ENCODE data around the gene SLC22A15.

GRCh38 chr1:115988953-115989352 lies 12.6 kb downstream of the SLC22A15 start:
- TF ChIP-seq SIN3A (IDR thresholded peaks at IDR 0.05; ENCODE audit: borderline replicate concordance, insufficient read depth, low read length) = no peak
- TF ChIP-seq REST (IDR thresholded peaks at IDR 0.05; ENCODE audit: insufficient read depth in 1 of 2, low read depth in 2 of 2, low read length in 2 of 2) = no peak
- no peak for TF ChIP-seq TAF1 (IDR thresholded peaks at IDR 0.05; ENCODE audit: borderline replicate concordance, insufficient read depth, low read length)
- no peak for TF ChIP-seq POLR2AphosphoS5 (IDR thresholded peaks at IDR 0.05; ENCODE audit: low read depth, low read length)

Data from PFSK-1 (cell line).